GM21423 (cell line): ENCODE measurements around the gene SYPL2.

Experiments used
- ATAC-seq: cut with Tn5 transposase; IDR thresholded peaks from one replicate; pipeline ENCODE4 v1.9.1; 2021; ENCODE audit warnings: mild to moderate bottlenecking, moderate library complexity; ENCODE audit not compliant: unreplicated experiment

The SYPL2 gene

DNA sequence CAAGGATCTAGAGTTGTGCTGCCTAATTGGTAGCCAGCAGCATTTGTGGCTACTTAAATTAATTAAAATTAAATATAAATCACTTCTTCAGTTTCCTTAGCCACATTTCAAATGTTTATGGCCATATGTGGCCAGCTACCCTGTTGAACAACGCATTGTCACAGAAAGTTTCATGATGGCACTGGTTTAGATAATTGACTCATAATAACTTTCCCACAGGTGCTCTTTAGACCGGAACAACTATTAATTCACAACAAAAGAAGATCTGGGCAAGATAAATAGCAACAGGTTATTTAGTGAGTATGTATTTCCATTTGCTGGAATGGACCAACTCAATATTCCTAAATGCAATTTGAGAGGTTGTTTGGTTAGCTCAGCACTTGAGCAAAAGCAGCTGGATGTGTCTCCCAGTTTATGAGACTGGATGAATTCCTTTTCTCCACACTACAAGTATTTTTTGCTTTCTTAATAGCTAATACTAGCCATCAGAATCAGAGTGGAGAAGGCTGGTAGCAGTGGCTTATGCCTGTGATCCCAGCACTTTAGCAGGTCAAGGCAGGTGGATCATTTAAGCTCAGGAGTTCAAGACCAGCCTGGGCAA lies 46.9 kb downstream of the SYPL2 start:
- no peak for ATAC-seq

GRCh38 chr1:109514846-109515245 lies 48.5 kb downstream of the SYPL2 start:
- no peak for ATAC-seq

GRCh38 chr1:109516872-109517271 lies 50.5 kb downstream of the SYPL2 start:
- ATAC-seq, result no peak

DNA sequence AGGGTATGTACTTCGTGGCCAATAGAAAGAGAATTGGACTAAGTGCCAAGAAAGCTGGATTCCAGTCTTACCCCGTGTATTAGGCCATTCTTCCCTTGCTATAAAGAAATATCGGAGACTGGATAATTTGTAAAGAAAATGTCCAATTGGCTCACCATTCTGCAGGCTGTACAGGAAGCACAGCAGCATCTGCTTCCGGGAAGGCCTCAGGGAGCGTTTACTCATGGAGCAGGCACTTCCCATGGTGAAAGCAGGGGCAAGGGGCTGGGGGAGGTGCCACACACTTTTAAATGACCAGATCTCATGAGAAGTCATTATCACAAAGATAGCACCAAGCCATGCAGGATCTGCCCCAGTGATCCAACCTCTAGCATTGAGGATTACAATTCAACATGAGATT lies 51.0 kb downstream of the SYPL2 start:
- ATAC-seq, result no peak

GRCh38 chr1:109521002-109521951 lies 54.9 kb downstream of the SYPL2 start:
- ATAC-seq, result no peak

- no peak for ATAC-seq
Observed at GRCh38 chr1:109522026-109522425, 55.7 kb downstream of the SYPL2 start.

DNA sequence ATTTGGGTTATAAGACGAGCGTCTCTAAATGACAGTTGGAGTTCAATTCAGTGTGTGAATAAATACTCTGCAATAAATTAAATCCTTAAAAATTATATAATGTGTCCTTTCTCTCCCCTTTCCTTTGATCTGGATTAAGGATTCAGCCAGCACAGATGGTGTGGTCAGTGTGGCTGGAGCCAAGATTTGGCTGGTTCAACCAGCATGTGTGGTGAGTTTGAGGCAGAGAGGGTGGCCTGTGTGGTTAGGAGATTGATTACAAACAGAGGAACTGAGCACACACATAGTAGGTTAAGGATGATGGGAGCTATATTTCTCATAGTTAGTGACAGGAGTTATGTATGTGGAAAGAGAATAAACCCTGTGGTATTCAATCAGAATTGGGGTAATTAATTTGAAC lies 57.4 kb downstream of the SYPL2 start:
- no peak for ATAC-seq

DNA sequence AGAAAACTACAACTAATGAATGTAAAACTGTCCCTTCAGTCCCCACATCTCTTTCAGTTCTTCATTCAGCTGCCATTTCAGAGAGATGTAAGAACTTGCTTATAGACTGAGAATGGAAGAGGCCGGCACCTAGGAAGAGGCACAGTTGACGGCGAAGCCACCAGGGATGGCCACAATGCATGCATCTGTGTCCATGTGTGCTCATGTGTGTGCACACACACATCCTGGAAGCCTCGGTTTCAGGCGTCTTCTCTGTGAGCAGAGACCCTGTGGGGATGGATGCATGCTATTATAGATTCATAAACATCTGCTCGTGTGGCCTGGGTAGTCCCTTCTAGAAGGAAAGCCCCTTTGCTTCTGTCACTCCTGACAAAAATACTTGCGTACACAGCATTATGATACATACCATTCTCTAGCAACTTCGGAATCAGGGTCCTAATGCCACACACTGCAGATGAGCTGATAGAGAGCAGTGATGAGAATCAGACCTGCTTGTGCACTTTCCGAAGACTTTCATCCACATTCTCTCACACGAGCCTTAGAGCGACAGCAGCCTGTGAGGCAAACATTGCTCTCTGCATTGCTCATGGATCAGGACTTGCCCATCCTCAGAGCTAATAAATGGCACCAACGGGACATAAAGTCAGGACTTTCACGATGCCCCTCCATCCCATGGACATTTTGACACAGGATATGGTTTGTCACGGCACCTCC lies 60.9 kb downstream of the SYPL2 start:
- ATAC-seq, result no peak

DNA sequence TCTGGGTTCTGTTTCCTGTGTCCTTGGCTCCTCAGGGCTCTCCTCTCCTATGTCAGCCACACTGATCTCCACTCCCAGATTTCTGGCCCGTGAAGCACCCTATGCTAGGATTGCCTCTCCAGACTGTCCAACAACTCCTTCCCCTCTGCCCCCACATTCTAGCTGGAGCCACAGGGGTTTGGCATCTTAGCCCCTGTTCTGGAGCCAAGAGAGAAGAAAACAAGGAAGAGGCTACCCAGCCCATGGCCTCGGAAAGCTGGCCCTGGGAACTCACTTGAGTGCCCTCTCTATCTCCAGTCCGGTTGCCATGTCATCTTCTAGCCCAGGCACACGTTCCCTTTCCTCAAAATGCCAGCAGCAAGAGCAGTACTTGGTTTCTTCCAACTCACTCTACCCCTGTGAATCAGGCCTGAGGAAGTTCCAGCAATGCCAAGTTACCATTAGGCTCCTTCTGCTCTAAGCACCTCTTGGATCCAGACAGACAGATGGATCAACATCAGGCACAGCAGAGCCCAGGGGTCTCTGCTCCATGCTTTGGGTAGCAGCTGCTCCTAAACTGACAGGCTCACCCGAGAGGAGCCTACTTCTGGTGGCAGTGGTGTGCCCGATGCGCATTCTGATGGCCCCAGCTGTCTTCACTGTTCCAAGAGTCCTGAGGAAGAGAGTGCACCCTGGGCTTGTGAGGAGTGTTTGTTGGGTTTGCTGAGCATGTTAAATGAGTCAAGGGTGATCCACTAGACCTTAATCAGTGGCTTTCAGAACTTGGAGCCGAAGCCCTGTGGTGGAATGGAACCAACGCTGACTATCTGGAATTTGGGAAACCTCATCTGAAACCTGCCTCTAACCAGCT lies 61.7 kb downstream of the SYPL2 start:
- ATAC-seq, result no peak

DNA sequence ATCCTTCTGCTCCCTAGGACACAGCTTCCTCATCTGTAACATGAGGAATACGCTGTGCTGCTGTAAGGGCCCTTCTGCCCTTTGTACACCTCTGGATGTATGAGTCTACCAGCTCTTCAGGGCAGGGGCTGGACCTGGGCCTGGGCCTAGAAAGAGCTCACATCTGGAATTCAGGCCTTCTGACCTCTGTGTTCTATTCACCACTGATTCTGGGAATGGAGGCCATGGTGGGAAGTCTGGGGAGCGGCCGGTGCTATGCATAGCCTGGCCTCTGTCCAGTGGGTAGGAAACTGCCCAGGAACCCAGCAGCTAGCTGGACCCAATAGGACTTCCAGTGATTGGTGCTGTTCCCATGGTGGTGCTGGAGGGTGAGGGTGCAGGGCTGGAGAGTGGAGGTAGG lies 62.4 kb downstream of the SYPL2 start:
- no peak for ATAC-seq

DNA sequence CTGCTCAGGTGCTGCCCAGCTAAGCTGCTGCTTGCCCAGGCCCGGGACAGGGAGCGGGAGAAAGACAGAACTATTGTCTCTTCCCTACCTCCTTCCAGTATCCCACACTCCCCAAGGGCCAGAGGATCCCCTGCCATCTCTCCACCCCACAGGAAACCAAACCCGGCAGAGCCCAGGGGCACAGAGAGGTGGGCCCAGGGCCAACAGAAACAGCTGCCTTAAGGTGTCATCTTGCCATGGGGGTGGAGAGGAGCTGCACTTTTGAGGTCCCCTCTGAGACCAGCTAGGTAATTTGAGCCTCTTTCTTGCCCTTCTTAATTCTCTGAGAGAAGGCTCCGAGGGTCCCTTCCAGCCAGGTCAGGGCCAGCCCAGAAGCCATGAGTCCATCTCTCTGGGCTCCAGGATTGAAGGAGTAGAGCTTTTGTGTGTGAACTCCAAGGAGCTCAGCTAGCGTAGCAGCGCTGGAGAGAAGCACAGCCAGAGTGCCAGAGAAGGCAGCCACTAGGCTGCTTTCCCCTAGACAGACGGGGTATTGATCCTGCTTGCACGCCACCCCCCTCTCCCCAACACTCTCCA lies 63.6 kb downstream of the SYPL2 start:
- ATAC-seq, result no peak

DNA sequence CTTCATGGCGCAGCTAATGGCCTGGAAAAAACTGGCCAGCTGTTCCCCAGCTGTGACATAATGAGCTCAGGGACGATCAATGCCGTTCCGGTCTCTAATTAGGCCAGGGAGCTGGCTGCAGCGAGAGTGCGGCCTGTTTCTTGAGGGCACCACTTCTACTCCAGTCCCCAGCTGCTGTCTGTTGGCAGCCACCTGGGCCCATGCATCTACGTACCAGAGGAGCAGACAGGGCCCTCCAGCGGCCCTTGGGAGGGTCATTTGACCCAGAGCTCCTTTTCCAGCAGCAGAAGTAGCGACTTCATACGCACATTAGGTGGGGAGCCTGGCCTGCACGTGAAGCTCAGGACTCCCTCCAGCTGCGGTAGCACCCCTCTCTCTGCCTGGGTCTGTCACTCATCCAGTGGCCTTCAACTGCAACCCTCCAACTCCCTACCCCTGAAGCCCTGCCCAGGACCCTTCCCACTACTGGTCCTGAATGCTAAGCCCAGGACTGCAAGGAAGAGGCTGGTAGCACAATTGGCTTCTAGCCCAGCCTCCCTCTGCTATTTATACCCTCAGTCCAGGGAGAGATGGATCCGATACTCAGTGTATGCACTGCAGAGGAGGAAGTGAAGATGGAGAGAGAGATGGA lies 64.2 kb downstream of the SYPL2 start:
- ATAC-seq, result no peak

DNA sequence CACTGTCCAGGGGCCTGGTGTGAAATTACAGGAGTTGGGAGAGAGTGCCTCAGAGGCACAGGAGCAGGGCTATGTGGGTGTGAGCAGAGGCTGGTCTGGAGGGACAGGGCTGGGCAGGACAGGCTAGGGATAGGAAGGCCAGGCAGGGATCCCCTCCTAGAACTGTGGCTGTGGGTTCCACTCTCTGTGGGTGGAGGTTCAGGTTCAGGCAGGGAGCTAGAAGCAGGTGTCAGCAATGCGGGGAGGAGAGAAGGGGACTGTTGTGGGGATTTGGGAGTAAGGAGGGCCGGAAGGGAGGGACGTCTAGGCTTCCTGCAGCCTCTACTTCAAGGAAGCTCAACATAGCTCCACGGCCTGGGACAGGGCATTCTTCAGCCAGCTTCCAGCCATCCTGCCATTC lies 65.0 kb downstream of the SYPL2 start:
- no peak for ATAC-seq
